GM19467 (cell line): ENCODE measurements around the gene MASP2.
"Not testable (repeated sequence)": the region's sequence is repeated elsewhere in the genome, so short reads cannot be mapped to it uniquely, and the experiment has no call there.

Experiments used
- ATAC-seq: cut with Tn5 transposase; IDR thresholded peaks from one replicate; pipeline ENCODE4 v1.9.1; 2021; ENCODE audit warnings: mild to moderate bottlenecking, moderate library complexity; ENCODE audit not compliant: unreplicated experiment

Gene MASP2

GRCh38 chr1:10992004-10992403 is 55.0 kb downstream of the MASP2 start:
- ATAC-seq = not testable (repeated sequence)

- no peak for ATAC-seq
Observed at GRCh38 chr1:10990828-10991227, 56.2 kb downstream of the MASP2 start.

- ATAC-seq = not testable (repeated sequence)
Observed at GRCh38 chr1:10989920-10990516, 57.0 kb downstream of the MASP2 start.

GRCh38 chr1:10989095-10989494 is 57.9 kb downstream of the MASP2 start:
- ATAC-seq = no peak

GRCh38 chr1:10987840-10988417 is 59.1 kb downstream of the MASP2 start:
- ATAC-seq = no peak

- ATAC-seq = no peak
Observed at GRCh38 chr1:10986525-10986890, 60.5 kb downstream of the MASP2 start.

- ATAC-seq = no peak
Observed at GRCh38 chr1:10980841-10981727, 66.0 kb downstream of the MASP2 start.

GRCh38 chr1:10980094-10980577 is 66.9 kb downstream of the MASP2 start:
- ATAC-seq = no peak

GRCh38 chr1:10979483-10979920 is 67.5 kb downstream of the MASP2 start:
- ATAC-seq = no peak

GRCh38 chr1:10978719-10979118 is 68.3 kb downstream of the MASP2 start:
- no peak for ATAC-seq
